Naive B cell (primary cell): ENCODE data around the gene TSC2. TPM values are rescaled to one million over a fixed set of nuclear protein-coding genes. Genes with fewer than 3 reads are reported as not detected.

Source experiments
- ATAC-seq, 2 donors: fragments of 150-1000 bp; cut with Tn5 transposase; 2 replicates each; pipeline ENCODE4 v1.10.0; 2021; ENCODE audit warnings: low read depth in 2 of 2, mild to moderate bottlenecking in 2 of 2, moderate library complexity in 2 of 2
- DNase-seq: peaks from one replicate; pipeline ENCODE4 v3.0.0; 2022
- H3K27ac Mint-ChIP-seq, 6 donors: one replicate each; pipeline ENCODE4 v1.8.0; 2020 to 2022; ENCODE audit warnings: mild to moderate bottlenecking in 6 of 6, mixed read lengths in 6 of 6, moderate library complexity in 5 of 6, inconsistent platforms in 2 of 6
- H3K27me3 Mint-ChIP-seq, 3 donors: one replicate each; pipeline ENCODE4 v1.8.0; 2021 to 2022; ENCODE audit warnings: mixed read lengths in 3 of 3, mild to moderate bottlenecking in 1 of 3
- H3K36me3 Mint-ChIP-seq, 2 donors: one replicate each; pipeline ENCODE4 v1.8.0; 2020 to 2022; ENCODE audit warnings: mixed read lengths in 2 of 2, inconsistent platforms in 1 of 2, mild to moderate bottlenecking in 1 of 2
- H3K4me1 Mint-ChIP-seq, 3 donors: one replicate each; pipeline ENCODE4 v1.8.0; 2020 to 2022; ENCODE audit warnings: mixed read lengths in 3 of 3, inconsistent platforms in 1 of 3, mild to moderate bottlenecking in 1 of 3, moderate library complexity in 1 of 3
- H3K4me3 Mint-ChIP-seq, 8 donors: one replicate each; pipeline ENCODE4 v1.8.0; 2020 to 2022; ENCODE audit warnings: mild to moderate bottlenecking in 8 of 8, mixed read lengths in 8 of 8, moderate library complexity in 8 of 8, inconsistent platforms in 2 of 8
- H3K9me3 Mint-ChIP-seq, 7 donors: one replicate each; pipeline ENCODE4 v1.8.0; 2020 to 2022; ENCODE audit warnings: mixed read lengths in 7 of 7, mild to moderate bottlenecking in 5 of 7, inconsistent platforms in 2 of 7, moderate library complexity in 1 of 7
- polyA plus RNA-seq, 6 donors: library from polyadenylated mRNA; unstranded; fragments of 300-500 nt; fragmentation: Illumina TruSeq; gene quantifications; one replicate each; pipeline ENCODE4 v1.2.3, GENCODE V29; 2021; ENCODE audit warnings: low read depth in 6 of 6

The TSC2 gene
- polyA plus RNA-seq, 6 donors from 2014 or later: 16.6 to 45.0 (median 24.9) TPM

- Mint-ChIP-seq H3K4me1 (peaks cover 0 to 5% (median 4%) of the 10 kb centered on the region in 3 donors), H3K9me3 (no peaks in the 10 kb centered on the region), H3K27ac (no peak overlapping the region), H3K36me3 (peaks cover 0 to 5% of the 10 kb centered on the region in 2 donors), H3K4me3 (no peak overlapping the region), H3K27me3 (no peaks in the 10 kb centered on the region)
- DNase-seq (no peak), ATAC-seq (no peak)
These were observed 31.6 kb downstream of the TSC2 start for GRCh38 chr16:2079311-2079800.

DNA sequence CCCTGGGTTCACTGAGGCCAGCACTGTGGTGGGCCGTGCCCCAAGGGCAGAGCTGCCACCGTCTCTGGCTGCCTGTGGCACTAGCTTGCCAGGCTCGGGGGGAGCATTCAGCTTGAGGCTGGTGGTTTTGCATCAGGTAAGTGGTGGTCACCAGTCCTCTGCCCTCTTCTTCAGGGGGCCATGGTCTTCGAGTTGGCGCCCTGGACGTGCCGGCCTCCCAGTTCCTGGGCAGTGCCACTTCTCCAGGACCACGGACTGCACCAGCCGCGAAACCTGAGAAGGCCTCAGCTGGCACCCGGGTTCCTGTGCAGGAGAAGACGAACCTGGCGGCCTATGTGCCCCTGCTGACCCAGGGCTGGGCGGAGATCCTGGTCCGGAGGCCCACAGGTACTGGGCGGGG is 32.2 kb downstream of the TSC2 start:
- no peak overlapping the region for H3K27ac Mint-ChIP-seq
- H3K4me1 Mint-ChIP-seq: peaks cover 0 to 5% (median 4%) of the 10 kb centered on the region in 3 donors
- H3K27me3 Mint-ChIP-seq: no peaks in the 10 kb centered on the region
- no peaks in the 10 kb centered on the region for H3K9me3 Mint-ChIP-seq
- no peaks in the 10 kb centered on the region for H3K36me3 Mint-ChIP-seq
- DNase-seq (no peak), ATAC-seq (no peak)
- H3K4me3 Mint-ChIP-seq: no peak overlapping the region

DNA sequence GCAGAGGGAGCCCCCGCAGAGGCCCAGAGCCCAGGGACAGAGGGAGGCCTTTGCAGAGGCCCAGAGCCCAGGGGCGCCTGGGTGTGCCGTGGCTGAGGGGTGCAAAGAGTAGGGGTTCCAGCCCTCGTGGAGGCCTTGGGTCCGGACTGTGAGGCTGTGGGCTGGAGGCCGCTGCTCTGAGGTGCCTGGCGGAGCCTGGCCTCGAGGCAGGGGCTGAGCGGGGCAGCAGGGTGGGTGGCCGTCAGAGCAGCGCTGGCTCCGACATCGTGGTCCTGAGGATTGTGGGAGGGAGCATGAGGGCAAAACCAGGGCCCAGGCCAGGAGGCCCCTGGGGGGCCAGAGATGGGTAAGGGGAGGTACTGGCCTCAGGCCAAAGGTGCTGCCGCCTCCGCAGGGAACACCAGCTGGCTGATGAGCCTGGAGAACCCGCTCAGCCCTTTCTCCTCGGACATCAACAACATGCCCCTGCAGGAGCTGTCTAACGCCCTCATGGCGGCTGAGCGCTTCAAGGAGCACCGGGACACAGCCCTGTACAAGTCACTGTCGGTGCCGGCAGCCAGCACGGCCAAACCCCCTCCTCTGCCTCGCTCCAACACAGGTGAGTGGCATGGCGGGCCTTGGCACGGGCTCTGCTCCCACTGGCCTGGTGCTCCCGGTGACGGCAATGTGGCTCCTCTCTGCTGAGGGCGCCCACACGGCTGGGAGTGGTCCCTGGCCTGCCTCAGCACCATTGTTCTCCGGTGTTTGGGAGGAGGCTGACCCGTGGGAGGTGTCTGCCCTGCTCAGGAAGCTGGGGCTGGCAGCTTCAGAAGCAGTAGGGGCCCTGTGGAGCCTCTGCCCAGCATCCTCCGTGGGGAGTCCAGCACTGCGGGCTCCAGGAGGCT is 33.7 kb downstream of the TSC2 start:
- Mint-ChIP-seq H3K4me3 (no peak overlapping the region), H3K4me1 (peaks cover 0 to 5% (median 4%) of the 10 kb centered on the region in 3 donors), H3K27ac (no peak overlapping the region), H3K27me3 (no peaks in the 10 kb centered on the region), H3K9me3 (no peaks in the 10 kb centered on the region), H3K36me3 (no peaks in the 10 kb centered on the region)
- DNase-seq: no peak
- ATAC-seq: no peak

- H3K36me3 Mint-ChIP-seq: no peaks in the 10 kb centered on the region
- peaks cover 0 to 5% (median 4%) of the 10 kb centered on the region in 3 donors for H3K4me1 Mint-ChIP-seq
- H3K4me3 Mint-ChIP-seq: peak overlapping the region in 1 of 8 donors; percentile 72
- ATAC-seq (no peak), DNase-seq (no peak)
- no peaks in the 10 kb centered on the region for H3K27me3 Mint-ChIP-seq
- peak overlapping the region in 1 of 6 donors; percentile 56 for H3K27ac Mint-ChIP-seq
- no peaks in the 10 kb centered on the region for H3K9me3 Mint-ChIP-seq
These were observed 34.6 kb downstream of the TSC2 start for GRCh38 chr16:2082171-2082982.

DNA sequence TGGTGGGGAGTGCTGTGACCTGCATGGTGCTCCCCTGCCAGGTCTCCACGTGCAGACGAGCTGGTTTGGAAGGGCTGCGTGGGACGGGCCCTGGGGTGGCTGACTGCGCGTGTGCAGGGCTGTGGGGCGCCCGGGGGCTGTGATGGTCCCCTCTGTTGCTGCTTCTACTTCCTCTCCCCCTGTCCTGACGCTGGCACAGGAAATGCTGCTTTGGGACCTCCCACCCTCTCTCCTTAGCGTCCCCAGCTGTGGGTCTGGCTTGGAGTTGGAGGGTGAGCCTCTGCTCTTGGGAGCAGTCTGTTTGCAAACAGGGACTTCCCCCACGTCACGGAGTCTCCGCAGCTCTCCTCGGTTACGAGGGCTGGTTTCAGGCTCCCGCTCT is 35.2 kb downstream of the TSC2 start:
- DNase-seq (no peak), ATAC-seq (no peak)
- H3K4me3 Mint-ChIP-seq: no peak overlapping the region
- no peaks in the 10 kb centered on the region for H3K9me3 Mint-ChIP-seq
- no peaks in the 10 kb centered on the region for H3K27me3 Mint-ChIP-seq
- H3K27ac Mint-ChIP-seq: peak overlapping the region in 2 of 6 donors; percentile 71 to 90
- no peaks in the 10 kb centered on the region for H3K36me3 Mint-ChIP-seq
- peaks cover 0 to 5% (median 4%) of the 10 kb centered on the region in 3 donors for H3K4me1 Mint-ChIP-seq

DNA sequence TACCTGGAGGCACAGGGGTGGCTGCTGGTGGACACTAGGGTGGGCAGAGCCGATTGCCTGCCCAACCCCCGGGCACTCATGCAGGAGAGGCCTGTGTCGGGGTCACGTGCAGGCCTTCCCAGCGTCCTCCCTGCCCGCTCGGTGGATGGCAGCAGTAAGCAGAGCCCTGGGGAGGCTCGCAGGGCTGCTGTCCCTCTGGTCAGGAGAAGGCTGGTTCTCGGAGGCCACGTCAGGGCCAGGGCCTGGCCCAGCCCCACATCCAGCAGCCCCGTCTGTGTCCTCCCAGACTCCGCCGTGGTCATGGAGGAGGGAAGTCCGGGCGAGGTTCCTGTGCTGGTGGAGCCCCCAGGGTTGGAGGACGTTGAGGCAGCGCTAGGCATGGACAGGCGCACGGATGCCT is 35.6 kb downstream of the TSC2 start:
- peaks cover 0 to 5% (median 4%) of the 10 kb centered on the region in 3 donors for H3K4me1 Mint-ChIP-seq
- no peak for ATAC-seq
- no peaks in the 10 kb centered on the region for H3K36me3 Mint-ChIP-seq
- H3K9me3 Mint-ChIP-seq: no peaks in the 10 kb centered on the region
- H3K4me3 Mint-ChIP-seq: no peak overlapping the region
- H3K27me3 Mint-ChIP-seq: no peaks in the 10 kb centered on the region
- DNase-seq: no peak
- H3K27ac Mint-ChIP-seq: peak overlapping the region in 1 of 6 donors; percentile 71

- H3K4me3 Mint-ChIP-seq: no peak overlapping the region
- H3K27me3 Mint-ChIP-seq: no peaks in the 10 kb centered on the region
- no peak overlapping the region for H3K27ac Mint-ChIP-seq
- peaks cover 0 to 5% (median 4%) of the 10 kb centered on the region in 3 donors for H3K4me1 Mint-ChIP-seq
- H3K36me3 Mint-ChIP-seq: no peaks in the 10 kb centered on the region
- ATAC-seq (no peak), DNase-seq (no peak)
- no peaks in the 10 kb centered on the region for H3K9me3 Mint-ChIP-seq
These were observed 36.3 kb downstream of the TSC2 start for GRCh38 chr16:2083876-2084780.

DNA sequence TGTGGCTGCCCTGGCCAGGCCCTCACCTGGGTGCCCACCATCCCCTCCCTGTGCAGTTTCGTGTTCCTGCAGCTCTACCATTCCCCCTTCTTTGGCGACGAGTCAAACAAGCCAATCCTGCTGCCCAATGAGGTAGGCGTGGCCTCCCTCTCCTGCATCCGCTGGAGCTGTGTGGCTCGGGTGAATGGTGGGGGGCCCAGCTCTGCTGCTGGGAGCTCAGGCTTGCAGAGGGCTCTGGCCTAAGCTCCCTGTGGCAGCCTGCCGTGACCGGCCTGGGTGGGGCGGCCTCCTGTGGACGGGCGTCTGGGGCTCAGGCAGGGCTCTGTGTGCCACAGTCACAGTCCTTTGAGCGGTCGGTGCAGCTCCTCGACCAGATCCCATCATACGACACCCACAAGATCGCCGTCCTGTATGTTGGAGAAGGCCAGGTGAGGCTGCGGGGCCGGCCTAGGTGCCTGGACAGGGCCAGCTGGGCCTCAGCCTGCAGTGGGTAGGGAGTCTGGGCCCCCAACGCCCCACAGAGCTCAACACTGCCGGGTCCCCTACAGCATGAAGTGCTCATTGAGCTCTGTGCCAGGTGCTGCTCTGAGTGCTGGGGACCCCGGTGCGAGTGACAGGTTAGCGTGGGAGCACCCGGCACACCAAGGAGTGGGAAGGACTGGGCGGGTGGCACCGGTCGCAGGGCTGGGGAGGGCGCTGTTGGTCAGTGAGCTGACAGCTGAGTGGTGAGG is 37.3 kb downstream of the TSC2 start:
- no peaks in the 10 kb centered on the region for H3K9me3 Mint-ChIP-seq
- no peak overlapping the region for H3K4me3 Mint-ChIP-seq
- peaks cover 0 to 5% (median 4%) of the 10 kb centered on the region in 3 donors for H3K4me1 Mint-ChIP-seq
- DNase-seq: no peak
- H3K36me3 Mint-ChIP-seq: no peaks in the 10 kb centered on the region
- ATAC-seq: no peak
- no peaks in the 10 kb centered on the region for H3K27me3 Mint-ChIP-seq
- no peak overlapping the region for H3K27ac Mint-ChIP-seq

GRCh38 chr16:2085669-2086068 is 37.9 kb downstream of the TSC2 start:
- peak overlapping the region in 2 of 6 donors; percentile 18 to 59 for H3K27ac Mint-ChIP-seq
- H3K27me3 Mint-ChIP-seq: no peaks in the 10 kb centered on the region
- no peak for DNase-seq
- peaks cover 0 to 5% (median 4%) of the 10 kb centered on the region in 3 donors for H3K4me1 Mint-ChIP-seq
- no peak for ATAC-seq
- H3K36me3 Mint-ChIP-seq: no peaks in the 10 kb centered on the region
- H3K9me3 Mint-ChIP-seq: no peaks in the 10 kb centered on the region
- no peak overlapping the region for H3K4me3 Mint-ChIP-seq

- Mint-ChIP-seq H3K9me3 (no peaks in the 10 kb centered on the region), H3K36me3 (no peaks in the 10 kb centered on the region), H3K4me1 (peaks cover 0 to 5% (median 4%) of the 10 kb centered on the region in 3 donors), H3K27me3 (no peaks in the 10 kb centered on the region), H3K27ac (peak overlapping the region in 1 of 6 donors; percentile 18), H3K4me3 (no peak overlapping the region)
- no peak for ATAC-seq
- no peak for DNase-seq
These were observed 38.4 kb downstream of the TSC2 start for GRCh38 chr16:2086106-2086742.

- peak; percentile 46 to 79 for ATAC-seq
- peak overlapping the region in 1 of 6 donors; percentile 16 for H3K27ac Mint-ChIP-seq
These were observed 39.3 kb downstream of the TSC2 start for GRCh38 chr16:2086812-2087747.

More at GRCh38 chr16:2086812-2087747, 39.3 kb downstream of the TSC2 start:
- Mint-ChIP-seq H3K4me1 (peaks cover 0 to 5% (median 4%) of the 10 kb centered on the region in 3 donors), H3K36me3 (no peaks in the 10 kb centered on the region), H3K27me3 (no peaks in the 10 kb centered on the region), H3K4me3 (peak overlapping the region in 2 of 8 donors; percentile 29 to 37), H3K9me3 (no peaks in the 10 kb centered on the region)
- DNase-seq: no peak
